ENCODE data around the gene CYFIP2.
A peak's percentile ranks its signal among the peaks of the same experiment; 100 is the strongest.
"Not testable (repeated sequence)": the region's sequence is repeated elsewhere in the genome, so short reads cannot be mapped to it uniquely, and the experiment has no call there.

CYFIP2 gene

GRCh38 chr5:157265714-157266285 is at the start of gene CYFIP2:
CYFIP2 (plus strand) TSS chr5:157266123; CDS start chr5:157285362, 19,239 bp downstream.
- DNase-seq, result peak; percentile 71

GRCh38 chr5:157216391-157217142 is 49.4 kb upstream of the CYFIP2 start:
- no peak for DNase-seq

- peak; percentile 71 for DNase-seq
Measured at GRCh38 chr5:157217289-157218024, 48.5 kb upstream of the CYFIP2 start.

GRCh38 chr5:157219491-157220271 is 46.2 kb upstream of the CYFIP2 start:
- no peak for DNase-seq

GRCh38 chr5:157221959-157222358 is 44.0 kb upstream of the CYFIP2 start:
- no peak for DNase-seq

- DNase-seq, result peak; percentile 90
Measured at GRCh38 chr5:157222506-157223230, 43.3 kb upstream of the CYFIP2 start.

GRCh38 chr5:157225469-157226422 is 40.2 kb upstream of the CYFIP2 start:
- DNase-seq, result no peak

GRCh38 chr5:157230610-157231009 is 35.3 kb upstream of the CYFIP2 start:
- DNase-seq, result no peak

GRCh38 chr5:157232706-157233105 is 33.2 kb upstream of the CYFIP2 start:
- DNase-seq, result no peak

- DNase-seq, result no peak
Measured at GRCh38 chr5:157233515-157233914, 32.4 kb upstream of the CYFIP2 start.

- no peak for DNase-seq
Measured at GRCh38 chr5:157236423-157236822, 29.5 kb upstream of the CYFIP2 start.

- no peak for DNase-seq
Measured at GRCh38 chr5:157241483-157241882, 24.4 kb upstream of the CYFIP2 start.

- DNase-seq, result not testable (repeated sequence)
Measured at GRCh38 chr5:157244704-157245103, 21.2 kb upstream of the CYFIP2 start.

- DNase-seq, result no peak
Measured at GRCh38 chr5:157245476-157245875, 20.4 kb upstream of the CYFIP2 start.

- no peak for DNase-seq
Measured at GRCh38 chr5:157245886-157246285, 20.0 kb upstream of the CYFIP2 start.

GRCh38 chr5:157247267-157247666 is 18.7 kb upstream of the CYFIP2 start:
- no peak for DNase-seq

GRCh38 chr5:157248821-157249470 is 17.0 kb upstream of the CYFIP2 start:
- no peak for DNase-seq

GRCh38 chr5:157252711-157253465 is 13.0 kb upstream of the CYFIP2 start:
- DNase-seq, result no peak

GRCh38 chr5:157253547-157253946 is 12.4 kb upstream of the CYFIP2 start:
- DNase-seq, result no peak

- no peak for DNase-seq
Measured at GRCh38 chr5:157258450-157258849, 7.5 kb upstream of the CYFIP2 start.

All from activated T-cell treated with anti-CD3 and anti-CD28 coated beads for 4 hours (primary cell).